GM23338 (cell line): ENCODE measurements around the gene TK1. TPM values are rescaled to one million over a fixed set of nuclear protein-coding genes. Genes with fewer than 3 reads are reported as not detected.

Source experiments
- ATAC-seq: fragments of 200-7000 bp; cut with Tn5 transposase; 3 replicates; pipeline ENCODE4 v1.9.1; 2020
- DNase-seq: peaks from one replicate; pipeline ENCODE4 v3.0.0-alpha.2; 2015; ENCODE audit warnings: low spot score
- H2AFZ ChIP-seq: fragments of 200-600 bp; sonication (generic); 2 replicates; pipeline ENCODE4 v1.8.0; 2016; ENCODE audit warnings: antibody characterized with exemption, mild to moderate bottlenecking, moderate library complexity
- H3F3A ChIP-seq: fragments of 200-600 bp; sonication (generic); replicated peaks from 2 replicates; pipeline ENCODE4 v1.8.0; 2017; ENCODE audit warnings: antibody characterized with exemption, mixed run types, low read depth
- H3K27ac ChIP-seq: fragments of 200-600 bp; sonication (generic); 2 replicates; pipeline ENCODE4 v1.6.1; 2016; ENCODE audit warnings: low read depth
- H3K27me3 ChIP-seq: fragments of 200-600 bp; sonication (generic); 2 replicates; pipeline ENCODE4 v1.8.0; 2016; ENCODE audit warnings: mild to moderate bottlenecking, mixed run types, moderate library complexity; ENCODE audit not compliant: insufficient read depth
- H3K36me3 ChIP-seq: fragments of 200-600 bp; sonication (generic); 2 replicates; pipeline ENCODE4 v1.8.0; 2016; ENCODE audit warnings: mild to moderate bottlenecking; ENCODE audit not compliant: insufficient read depth
- H3K4me1 ChIP-seq: fragments of 200-600 bp; sonication (generic); 2 replicates; pipeline ENCODE4 v1.8.0; 2016; ENCODE audit warnings: mild to moderate bottlenecking, moderate library complexity; ENCODE audit not compliant: insufficient read depth
- H3K4me2 ChIP-seq: fragments of 200-600 bp; sonication (generic); 2 replicates; pipeline ENCODE4 v1.7.1; 2017; ENCODE audit warnings: mixed run types
- H3K4me3 ChIP-seq: fragments of 200-600 bp; sonication (generic); 2 replicates; pipeline ENCODE4 v1.6.1; 2016; ENCODE audit warnings: mixed run types
- H3K79me2 ChIP-seq: fragments of 200-600 bp; sonication (generic); replicated peaks from 2 replicates; pipeline ENCODE4 v1.8.0; 2017; ENCODE audit warnings: mild to moderate bottlenecking; ENCODE audit not compliant: insufficient read depth
- H3K9me2 ChIP-seq: fragments of 200-600 bp; sonication (generic); 2 replicates; pipeline ENCODE4 v1.8.0; 2017; ENCODE audit not compliant: insufficient read depth
- H4K20me1 ChIP-seq: fragments of 200-600 bp; sonication (generic); replicated peaks from 2 replicates; pipeline ENCODE4 v1.8.0; 2017; ENCODE audit warnings: mild to moderate bottlenecking; ENCODE audit not compliant: insufficient read depth
- H3K27ac Mint-ChIP-seq: 2 replicates; pipeline ENCODE4 v1.8.0; 2020; ENCODE audit warnings: inconsistent platforms, mild to moderate bottlenecking, moderate library complexity, mixed read lengths
- H3K27me3 Mint-ChIP-seq: 3 replicates; pipeline ENCODE4 v1.8.0; 2022; ENCODE audit warnings: low read depth, mild to moderate bottlenecking, moderate library complexity, mixed read lengths, inconsistent platforms; ENCODE audit not compliant: insufficient read depth, poor library complexity
- H3K36me3 Mint-ChIP-seq: 3 replicates; pipeline ENCODE4 v1.8.0; 2021; ENCODE audit warnings: low read depth, mild to moderate bottlenecking, inconsistent platforms, moderate library complexity, mixed read lengths
- H3K4me1 Mint-ChIP-seq: 3 replicates; pipeline ENCODE4 v1.8.0; 2020; ENCODE audit warnings: mild to moderate bottlenecking, inconsistent platforms, mixed read lengths
- H3K4me3 Mint-ChIP-seq: 3 replicates; pipeline ENCODE4 v1.8.0; 2021; ENCODE audit warnings: moderate library complexity, mild to moderate bottlenecking, inconsistent platforms, mixed read lengths
- H3K9me3 Mint-ChIP-seq: 3 replicates; pipeline ENCODE4 v1.8.0; 2020; ENCODE audit warnings: moderate library complexity, mild to moderate bottlenecking, inconsistent platforms, mixed read lengths
- CREB1 ChIP-seq: fragments of 250-450 bp; sonication (Bioruptor Pico); IDR thresholded peaks from 2 replicates; pipeline ENCODE4 v1.5.0; 2020; ENCODE audit warnings: low read depth, mild to moderate bottlenecking, moderate library complexity
- CTCF ChIP-seq, 2 experiments: fragments of 200-600 bp in 1 of 2; sonication (generic) in 1 of 2; conservative IDR thresholded peaks; 2 replicates each; pipeline versions ENCODE4 v1.5.1 to v1.6.1; 2016 to 2017; ENCODE audit warnings: antibody characterized with exemption in 2 of 2, low read depth in 2 of 2, mild to moderate bottlenecking in 2 of 2, moderate library complexity in 1 of 2
- EZH2 ChIP-seq: fragments of 200-600 bp; sonication (generic); IDR thresholded peaks from one replicate; pipeline ENCODE4 v1.8.0; 2017; ENCODE audit warnings: antibody characterized with exemption, mild to moderate bottlenecking, low read depth; ENCODE audit not compliant: unreplicated experiment
- EZH2phosphoT487 ChIP-seq: fragments of 200-600 bp; sonication (generic); IDR thresholded peaks from one replicate; pipeline ENCODE4 v1.8.1; 2018; ENCODE audit warnings: antibody characterized with exemption; ENCODE audit not compliant: unreplicated experiment
- NANOG ChIP-seq: IDR thresholded peaks from 2 replicates; pipeline ENCODE4 v1.6.1; 2016; ENCODE audit warnings: antibody characterized with exemption, borderline replicate concordance
- ZNF462 ChIP-seq: fragments of 250-450 bp; sonication (Bioruptor Pico); IDR thresholded peaks from 2 replicates; pipeline ENCODE4 v1.5.0; 2020; ENCODE audit warnings: mild to moderate bottlenecking, moderate library complexity
- polyA plus RNA-seq: library from polyadenylated mRNA; unstranded; fragments of >200 nt; fragmentation: Nextera tagmentation; extraction: Ambion mirVana; gene quantifications from 2 replicates; pipeline ENCODE4 v1.2.1, GENCODE V29; 2016
- total RNA-seq: library from RNA; depleted of rRNA; stranded (reverse); fragments of >200 nt; shearing (Covaris generic); gene quantifications from 2 replicates; pipeline ENCODE4 v1.2.3, GENCODE V29; 2014

TK1 gene
- total and polyA plus RNA-seq, 2 experiments from 2014 or later, result 74.5 to 84.4 TPM

DNA sequence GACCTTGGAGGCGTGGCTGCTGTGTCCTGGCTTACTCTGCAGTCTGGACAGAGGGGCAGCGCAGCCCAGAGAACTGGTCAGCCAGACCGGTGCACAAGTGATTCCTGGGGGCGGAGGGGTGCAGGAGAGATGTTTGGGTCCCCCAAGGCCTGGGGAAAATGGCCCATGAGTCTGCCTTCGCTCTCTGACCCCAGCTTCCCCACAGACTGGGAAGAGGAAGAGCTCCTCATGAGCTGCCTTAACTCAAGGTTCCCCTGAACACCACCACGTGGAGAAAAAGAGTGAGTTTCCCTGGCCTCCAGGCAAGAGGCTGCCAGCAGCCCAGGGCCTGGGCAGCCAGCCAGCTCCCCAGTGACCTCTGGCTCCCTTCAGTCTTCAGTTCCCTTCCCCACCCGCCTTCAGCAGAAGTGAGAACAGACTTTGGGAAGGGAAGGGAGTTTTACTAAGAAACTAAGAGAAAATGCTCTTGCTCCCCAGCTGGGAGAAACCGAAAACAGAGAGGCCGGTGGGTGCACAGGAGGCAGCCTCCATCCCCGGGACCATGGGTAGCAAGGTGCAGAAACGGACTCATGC, 42.6 kb downstream of the TK1 start:
- Histone ChIP-seq H2AFZ (no peak overlapping the region), H3F3A (0 out of 2 replicates have a peak, but pooled peaks cover 4% of the 10 kb centered on the region)

More for the DNA sequence above, 42.6 kb downstream of the TK1 start:
- no peak overlapping the region for H3K27ac ChIP-seq
- H3K4me3 Mint-ChIP-seq, result no peak overlapping the region
- no peaks in the 10 kb centered on the region for H4K20me1 ChIP-seq
- H3K4me1 Mint-ChIP-seq, result peaks cover 7% of the 10 kb centered on the region; the same call in 2 of the 3 replicates
- no peaks in the 10 kb centered on the region for H3K79me2 ChIP-seq
- 0 out of 2 replicates have a peak, but pooled peaks cover 3% of the 10 kb centered on the region for H3K27me3 ChIP-seq
- ATAC-seq (no peak), DNase-seq (no peak)
- no peak overlapping the region for H3K27ac Mint-ChIP-seq
- peaks cover 6% of the 10 kb centered on the region for H3K27me3 Mint-ChIP-seq
- no peak overlapping the region for H3K4me3 ChIP-seq
- H3K36me3 ChIP-seq, result no peaks in the 10 kb centered on the region
- no peak overlapping the region for H3K4me2 ChIP-seq
- peaks cover 5% of the 10 kb centered on the region; the same call in 1 of the 2 replicates for H3K4me1 ChIP-seq
- H3K9me2 ChIP-seq, result no peaks in the 10 kb centered on the region
- no peaks in the 10 kb centered on the region for H3K36me3 Mint-ChIP-seq
- no peak for TF ChIP-seq NANOG
- TF ChIP-seq EZH2, result no peak
- no peak for TF ChIP-seq EZH2phosphoT487
- no peak for TF ChIP-seq CTCF (conservative IDR thresholded peaks at IDR 0.05; ENCODE audit: low read depth in 2 of 2)
- no peak for TF ChIP-seq CREB1 (CRISPR knock-in tag)
- TF ChIP-seq ZNF462, result no peak
- no peaks in the 10 kb centered on the region; the same call in 2 of the 3 replicates for H3K9me3 Mint-ChIP-seq
